GM11168 (cell line): ENCODE data around the gene GPHB5.
"Not testable (repeated sequence)": the region's sequence is repeated elsewhere in the genome, so short reads cannot be mapped to it uniquely, and the experiment has no call there.

ENCODE experiments used
- in situ Hi-C: fragments of 300-500 bp; cut with MboI; formaldehyde crosslinking; loops from one replicate; pipeline ENCODE4 v1.12.0; 2022; ENCODE audit warnings: low sequenced_read_pairs; ENCODE audit not compliant: unreplicated experiment

Gene GPHB5

GRCh38 chr14:63297372-63298063, 21.2 kb downstream of the GPHB5 start:
- in situ Hi-C loops: no loop called here

- in situ Hi-C loops: no loop called here
These were observed 22.6 kb downstream of the GPHB5 start for GRCh38 chr14:63296060-63296563.

- in situ Hi-C loops: no loop called here
These were observed 23.5 kb downstream of the GPHB5 start for GRCh38 chr14:63295231-63295685.

- in situ Hi-C loops: no loop called here
These were observed 25.9 kb downstream of the GPHB5 start for GRCh38 chr14:63292805-63293204.

- in situ Hi-C loops: no loop called here
These were observed 27.8 kb downstream of the GPHB5 start for GRCh38 chr14:63290741-63291430.

- in situ Hi-C loops: no loop called here
These were observed 29.9 kb downstream of the GPHB5 start for GRCh38 chr14:63288853-63289252.

- in situ Hi-C loops: no loop called here
These were observed 30.9 kb downstream of the GPHB5 start for GRCh38 chr14:63287666-63288483.

GRCh38 chr14:63286071-63286470, 32.7 kb downstream of the GPHB5 start:
- in situ Hi-C loops: no loop called here

- in situ Hi-C loops: no loop called here
These were observed 34.9 kb downstream of the GPHB5 start for GRCh38 chr14:63283884-63284248.

GRCh38 chr14:63282997-63283883, 35.5 kb downstream of the GPHB5 start:
- in situ Hi-C loops: no loop called here

- in situ Hi-C loops: not testable (repeated sequence)
These were observed 38.8 kb downstream of the GPHB5 start for GRCh38 chr14:63279933-63280332.

- in situ Hi-C loops: no loop called here
These were observed 41.0 kb downstream of the GPHB5 start for GRCh38 chr14:63277591-63278183.

GRCh38 chr14:63276492-63277342, 42.0 kb downstream of the GPHB5 start:
- in situ Hi-C loops: no loop called here

- in situ Hi-C loops: no loop called here
These were observed 42.7 kb downstream of the GPHB5 start for GRCh38 chr14:63276016-63276415.

- in situ Hi-C loops: no loop called here
These were observed 43.1 kb downstream of the GPHB5 start for GRCh38 chr14:63275611-63276010.

GRCh38 chr14:63273717-63274655, 44.7 kb downstream of the GPHB5 start:
- in situ Hi-C loops: loop anchor here (5.0 kb wide), 1 partner anchor 1107 kb away; no protein-coding TSS in a partner anchor

- in situ Hi-C loops: loop anchor here (5.0 kb wide), 1 partner anchor 1106 kb away; no protein-coding TSS in a partner anchor
These were observed 45.6 kb downstream of the GPHB5 start for GRCh38 chr14:63273129-63273528.
